ENCODE measurements around the gene HDGFL3.

DNA sequence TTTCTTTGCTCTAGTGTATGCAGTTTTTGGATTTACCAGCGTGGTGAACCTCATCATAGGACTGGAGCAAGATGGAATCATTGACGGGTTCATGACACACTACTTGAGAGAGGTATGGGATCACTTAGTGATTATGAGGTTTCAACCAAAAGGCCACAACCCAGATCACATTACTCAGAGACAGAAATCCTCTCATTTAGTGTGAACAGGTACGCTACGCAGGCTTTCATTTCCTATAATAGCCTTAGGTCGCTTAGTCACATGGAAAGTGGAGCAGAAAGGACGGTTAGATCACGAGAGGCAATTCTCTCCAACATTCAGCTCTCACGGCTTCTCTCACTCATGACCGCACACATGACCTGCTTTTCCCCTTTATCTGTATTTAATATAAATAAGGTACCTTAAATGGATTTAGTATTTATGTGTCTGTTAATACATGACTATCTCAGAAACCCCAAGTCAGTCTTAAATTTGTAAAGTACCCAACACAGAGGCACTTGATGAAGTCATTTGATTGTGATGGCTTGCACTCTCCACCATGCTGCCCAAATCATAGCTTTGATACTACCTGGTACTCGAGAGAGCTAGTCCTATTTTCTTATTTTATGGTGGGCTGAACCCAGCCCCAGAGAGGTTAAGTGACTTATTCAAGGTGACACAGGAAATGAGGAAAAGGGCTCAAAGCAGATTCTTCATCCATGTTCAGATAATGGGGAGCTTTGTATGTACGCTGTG lies 91.6 kb downstream of the HDGFL3 start:
- TF ChIP-seq MAX (IDR thresholded peaks at IDR 0.05) (no peak), EGR1 (IDR thresholded peaks at IDR 0.05) (no peak), TAF1 (IDR thresholded peaks at IDR 0.05; ENCODE audit: low read depth) (no peak)
